Measurements from ENCODE around the gene POLK.
"Not testable (repeated sequence)": the region's sequence is repeated elsewhere in the genome, so short reads cannot be mapped to it uniquely, and the experiment has no call there.

The POLK gene

DNA sequence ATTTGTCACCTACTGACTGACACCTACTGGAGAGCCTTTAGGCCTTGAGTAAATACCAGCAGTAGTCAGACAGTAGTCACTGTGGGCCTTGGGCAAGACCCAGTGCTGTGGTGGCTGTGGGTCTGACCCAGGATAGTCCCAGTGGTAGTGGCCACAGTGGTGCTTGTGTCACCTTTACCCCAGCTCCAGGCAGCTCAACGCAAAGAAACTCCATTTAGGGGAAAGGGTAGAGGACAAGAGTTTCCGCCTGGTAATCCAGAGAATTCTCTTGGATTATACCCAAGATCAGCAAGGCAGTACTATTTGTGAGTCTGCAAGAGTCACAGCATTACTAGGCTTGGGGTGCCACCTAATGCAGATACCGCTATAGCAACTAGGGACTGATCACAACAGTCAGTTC, 29.2 kb upstream of the POLK start:
- no peak for TF ChIP-seq CTCF (IDR thresholded peaks at IDR 0.05; ENCODE audit: low read depth, low read length)
- no peak for DNase-seq
- H3K4me3 ChIP-seq (ENCODE audit: low read depth, low read length), result no peak overlapping the region
- no peaks in the 10 kb centered on the region for H3K9me3 ChIP-seq
- no peaks in the 10 kb centered on the region for H3K36me3 ChIP-seq
- no peaks in the 10 kb centered on the region for H3K27me3 ChIP-seq
- H3K4me1 ChIP-seq, result no peaks in the 10 kb centered on the region

GRCh38 chr5:75484605-75485004, 27.1 kb upstream of the POLK start:
- Histone ChIP-seq H3K9me3 (no peaks in the 10 kb centered on the region), H3K27me3 (no peaks in the 10 kb centered on the region), H3K4me3 (ENCODE audit: low read depth, low read length) (no peak overlapping the region), H3K36me3 (no peaks in the 10 kb centered on the region), H3K4me1 (no peaks in the 10 kb centered on the region)
- DNase-seq, result no peak
- no peak for TF ChIP-seq CTCF (IDR thresholded peaks at IDR 0.05; ENCODE audit: low read depth, low read length)

GRCh38 chr5:75489847-75490246, 21.8 kb upstream of the POLK start:
- H3K36me3 ChIP-seq; H3K27me3 ChIP-seq; H3K4me1 ChIP-seq; DNase-seq; H3K9me3 ChIP-seq; H3K4me3 ChIP-seq (ENCODE audit: low read depth, low read length): not testable (repeated sequence)

GRCh38 chr5:75491621-75492020, 20.1 kb upstream of the POLK start:
- H3K36me3 ChIP-seq, result peaks cover 7% of the 10 kb centered on the region
- DNase-seq, result no peak
- no peaks in the 10 kb centered on the region for H3K9me3 ChIP-seq
- no peak for TF ChIP-seq CTCF (IDR thresholded peaks at IDR 0.05; ENCODE audit: low read depth, low read length)
- H3K27me3 ChIP-seq, result no peaks in the 10 kb centered on the region
- no peak overlapping the region for H3K4me3 ChIP-seq (ENCODE audit: low read depth, low read length)
- H3K4me1 ChIP-seq, result no peaks in the 10 kb centered on the region

DNA sequence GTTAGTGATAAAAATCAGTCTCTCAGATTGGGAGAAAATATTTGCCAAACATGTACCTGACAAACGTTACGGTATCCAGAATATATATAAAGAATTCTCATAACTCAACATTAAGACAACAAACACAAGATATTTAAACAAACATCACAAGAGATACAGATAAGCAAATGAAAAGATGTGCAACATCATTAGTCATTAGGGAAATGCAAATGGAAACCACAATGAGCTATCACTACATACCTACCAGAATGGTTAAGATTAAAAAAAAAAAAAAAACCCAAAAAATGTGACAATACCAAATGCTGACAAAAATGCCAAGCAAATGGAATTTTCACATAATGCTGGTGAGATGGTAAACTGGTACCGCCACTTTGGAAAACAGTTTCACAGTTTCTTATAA, 15.7 kb upstream of the POLK start:
- Histone ChIP-seq H3K36me3 (peaks cover 14% of the 10 kb centered on the region), H3K4me3 (ENCODE audit: low read depth, low read length) (no peak overlapping the region), H3K4me1 (peaks cover 6% of the 10 kb centered on the region), H3K9me3 (no peaks in the 10 kb centered on the region), H3K27me3 (no peaks in the 10 kb centered on the region)
- no peak for DNase-seq
- TF ChIP-seq CTCF (IDR thresholded peaks at IDR 0.05; ENCODE audit: low read depth, low read length), result no peak

- Histone ChIP-seq H3K27me3 (no peaks in the 10 kb centered on the region), H3K9me3 (no peaks in the 10 kb centered on the region), H3K4me1 (peaks cover 6% of the 10 kb centered on the region), H3K36me3 (peaks cover 14% of the 10 kb centered on the region), H3K4me3 (ENCODE audit: low read depth, low read length) (no peak overlapping the region)
- no peak for DNase-seq
- TF ChIP-seq CTCF (IDR thresholded peaks at IDR 0.05; ENCODE audit: low read depth, low read length), result no peak
Measured at GRCh38 chr5:75498208-75498777, 13.4 kb upstream of the POLK start.

- not testable (repeated sequence) for H3K4me1 ChIP-seq; DNase-seq; H3K27me3 ChIP-seq; H3K9me3 ChIP-seq; H3K4me3 ChIP-seq (ENCODE audit: low read depth, low read length)
- peaks cover 12% of the 10 kb centered on the region for H3K36me3 ChIP-seq
Measured at GRCh38 chr5:75498875-75499274, 12.8 kb upstream of the POLK start.

DNA sequence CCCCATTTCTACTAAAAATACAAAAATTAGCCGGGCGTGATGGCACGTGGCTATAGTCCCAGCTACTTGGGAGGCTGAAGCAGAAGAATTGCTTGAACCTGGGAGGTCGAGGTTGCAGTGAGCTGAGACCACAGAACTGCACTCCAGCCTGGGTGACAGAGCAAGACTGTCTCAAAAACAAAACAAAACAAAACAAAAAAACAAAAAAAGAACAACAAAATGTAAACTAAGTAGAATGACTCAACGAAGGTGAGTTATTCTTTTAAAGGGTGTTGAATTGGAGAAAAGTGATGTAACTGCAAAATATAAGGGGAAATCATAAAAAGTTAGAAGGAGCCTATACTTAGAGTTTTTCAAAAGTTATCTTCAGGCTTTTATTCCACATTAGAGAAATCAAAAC, 6.6 kb upstream of the POLK start:
- not testable (repeated sequence) for H3K9me3 ChIP-seq; H3K4me1 ChIP-seq; H3K4me3 ChIP-seq (ENCODE audit: low read depth, low read length); H3K27me3 ChIP-seq; DNase-seq
- peaks cover 22% of the 10 kb centered on the region for H3K36me3 ChIP-seq
